ENCODE data around the gene PDHA1. TPM values are rescaled to one million over a fixed set of nuclear protein-coding genes. Genes with fewer than 3 reads are reported as not detected.

PDHA1 gene
- total and polyA plus RNA-seq, 4 donors = 93.7 to 125 (median 108) TPM

DNA sequence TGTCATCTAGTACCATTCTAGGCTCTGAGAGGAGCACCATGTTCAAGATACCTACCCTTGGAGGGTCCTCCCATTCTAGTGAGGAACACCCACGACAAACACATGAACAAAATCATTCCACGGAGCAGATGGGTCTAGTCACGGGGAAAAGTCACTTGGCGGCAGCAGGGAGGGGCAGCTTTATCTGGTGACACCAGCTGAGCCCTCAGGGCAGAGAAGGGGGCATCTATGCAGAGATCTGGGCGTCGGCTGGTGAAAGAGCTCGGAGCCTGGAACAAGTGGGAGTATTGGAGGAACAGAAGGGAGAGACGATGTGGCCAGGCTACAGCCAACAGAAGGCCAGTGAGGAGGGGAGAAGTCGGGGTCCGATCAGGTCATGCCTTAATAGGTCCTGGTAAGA, 11.9 kb upstream of the PDHA1 start:
- Histone ChIP-seq H3K27ac (ENCODE audit: low read depth in 1 of 2, low read length in 1 of 2) (no peak overlapping the region), H3K9ac (ENCODE audit: insufficient read depth in 1 of 2, low read length in 2 of 2) (no peak overlapping the region), H3K27me3 (ENCODE audit: control insufficient read depth in 3 of 3, insufficient read depth in 3 of 3, low read length in 2 of 3) (no peaks in the 10 kb centered on the region), H3K4me3 (no peak overlapping the region), H3K9me3 (ENCODE audit: control insufficient read depth in 4 of 4, insufficient read depth in 3 of 4, low read length in 3 of 4) (peaks cover 0 to 7% (median 2%) of the 10 kb centered on the region in 4 donors), H3K4me1 (ENCODE audit: control insufficient read depth in 5 of 5, insufficient read depth in 5 of 5, low read length in 5 of 5) (peaks cover 0 to 4% (median 0%) of the 10 kb centered on the region in 5 donors), H3K36me3 (ENCODE audit: control insufficient read depth in 4 of 4, insufficient read depth in 4 of 4, low read length in 4 of 4) (no peaks in the 10 kb centered on the region)
- no peak for TF ChIP-seq CTCF (IDR thresholded peaks at IDR 0.05; ENCODE audit: control extremely low read depth, extremely low read depth)
- 88 to 93% methylated on average over 10 of the region's 10 CpGs for WGBS, 2 donors
- DNase-seq = no peak
- ATAC-seq (ENCODE audit: insufficient read depth, low FRiP score) = no peak

GRCh38 chrX:19332983-19333382, 10.7 kb upstream of the PDHA1 start:
- H3K36me3 ChIP-seq (ENCODE audit: control insufficient read depth in 4 of 4, insufficient read depth in 4 of 4, low read length in 4 of 4) = no peaks in the 10 kb centered on the region
- H3K27ac ChIP-seq (ENCODE audit: low read depth in 1 of 2, low read length in 1 of 2) = no peak overlapping the region
- peaks cover 0 to 2% (median 0%) of the 10 kb centered on the region in 3 donors for H3K27me3 ChIP-seq (ENCODE audit: control insufficient read depth in 3 of 3, insufficient read depth in 3 of 3, low read length in 2 of 3)
- WGBS, 2 donors = 52 to 63% methylated on average over 2 to 5 of the region's 5 CpGs
- H3K9me3 ChIP-seq (ENCODE audit: control insufficient read depth in 4 of 4, insufficient read depth in 3 of 4, low read length in 3 of 4) = peaks cover 0 to 7% (median 2%) of the 10 kb centered on the region in 4 donors
- no peak overlapping the region for H3K4me3 ChIP-seq
- peaks cover 0 to 4% (median 0%) of the 10 kb centered on the region in 5 donors for H3K4me1 ChIP-seq (ENCODE audit: control insufficient read depth in 5 of 5, insufficient read depth in 5 of 5, low read length in 5 of 5)
- H3K9ac ChIP-seq (ENCODE audit: insufficient read depth in 1 of 2, low read length in 2 of 2) = no peak overlapping the region
- ATAC-seq (ENCODE audit: insufficient read depth, low FRiP score) (no peak), DNase-seq (peak; percentile 61 to 81 (median 63))
- TF ChIP-seq CTCF (IDR thresholded peaks at IDR 0.05; ENCODE audit: control extremely low read depth, extremely low read depth) = no peak

- Histone ChIP-seq H3K4me1 (ENCODE audit: control insufficient read depth in 5 of 5, insufficient read depth in 5 of 5, low read length in 5 of 5) (peaks cover 0 to 4% (median 0%) of the 10 kb centered on the region in 5 donors), H3K36me3 (ENCODE audit: control insufficient read depth in 4 of 4, insufficient read depth in 4 of 4, low read length in 4 of 4) (no peaks in the 10 kb centered on the region), H3K27me3 (ENCODE audit: control insufficient read depth in 3 of 3, insufficient read depth in 3 of 3, low read length in 2 of 3) (peaks cover 0 to 4% (median 0%) of the 10 kb centered on the region in 3 donors), H3K9ac (ENCODE audit: insufficient read depth in 1 of 2, low read length in 2 of 2) (no peak overlapping the region), H3K27ac (ENCODE audit: low read depth in 1 of 2, low read length in 1 of 2) (no peak overlapping the region), H3K4me3 (no peak overlapping the region), H3K9me3 (ENCODE audit: control insufficient read depth in 4 of 4, insufficient read depth in 3 of 4, low read length in 3 of 4) (peaks cover 0 to 7% (median 2%) of the 10 kb centered on the region in 4 donors)
- no peak for ATAC-seq (ENCODE audit: insufficient read depth, low FRiP score)
- peak in 1 of 3 donors; percentile 3 for DNase-seq
- WGBS, 2 donors = 67 to 72% methylated on average over 16 of the region's 16 CpGs
- TF ChIP-seq CTCF (IDR thresholded peaks at IDR 0.05; ENCODE audit: control extremely low read depth, extremely low read depth) = no peak
These were observed 8.6 kb upstream of the PDHA1 start for GRCh38 chrX:19334945-19335626.
